ENCODE results near the gene HSD11B1. TPM values are rescaled to one million over a fixed set of nuclear protein-coding genes. Genes with fewer than 3 reads are reported as not detected.

The HSD11B1 gene
- total RNA-seq, 2 donors from 2014 or later, result 0.48 to 0.59 TPM

GRCh38 chr1:209748620-209749019 lies 44.0 kb downstream of the HSD11B1 start:
- intact Hi-C loops (cut with DNase I), result loop anchor here (5.0 kb wide), 1 partner anchor 171 kb away; no protein-coding TSS in a partner anchor
- H3K27me3 ChIP-seq, result no peaks in the 10 kb centered on the region

GRCh38 chr1:209749205-209749604 lies 44.6 kb downstream of the HSD11B1 start:
- DNase-seq, result no peak
- Histone ChIP-seq H3K27me3 (no peaks in the 10 kb centered on the region), H3K36me3 (no peaks in the 10 kb centered on the region), H3K9ac (ENCODE audit: low read depth in 2 of 2, low read length in 2 of 2) (no peak overlapping the region), H3K27ac (no peak overlapping the region), H3K9me3 (no peaks in the 10 kb centered on the region), H3K4me3 (no peak overlapping the region), H3K4me1 (peaks cover 4% of the 10 kb centered on the region)
- intact Hi-C loops (cut with DNase I), result loop anchor here (5.0 kb wide), 1 partner anchor 172 kb away; no protein-coding TSS in a partner anchor
- TF ChIP-seq CTCF (IDR thresholded peaks at IDR 0.05), result no peak

More at GRCh38 chr1:209748620-209749019, 44.0 kb downstream of the HSD11B1 start:
- Histone ChIP-seq H3K27ac (no peak overlapping the region), H3K9me3 (no peaks in the 10 kb centered on the region), H3K9ac (ENCODE audit: low read depth in 2 of 2, low read length in 2 of 2) (no peak overlapping the region), H3K4me3 (no peak overlapping the region), H3K36me3 (no peaks in the 10 kb centered on the region), H3K4me1 (peaks cover 4% of the 10 kb centered on the region)
- DNase-seq, result no peak
- TF ChIP-seq CTCF (IDR thresholded peaks at IDR 0.05), result no peak

GRCh38 chr1:209749670-209750323 lies 45.2 kb downstream of the HSD11B1 start:
- DNase-seq, result no peak
- Histone ChIP-seq H3K9ac (ENCODE audit: low read depth in 2 of 2, low read length in 2 of 2) (no peak overlapping the region), H3K9me3 (no peaks in the 10 kb centered on the region), H3K27me3 (no peaks in the 10 kb centered on the region), H3K27ac (no peak overlapping the region), H3K4me3 (no peak overlapping the region), H3K36me3 (no peaks in the 10 kb centered on the region), H3K4me1 (peaks cover 4% of the 10 kb centered on the region)
- intact Hi-C loops (cut with DNase I), result loop anchor here (5.0 kb wide), 1 partner anchor 172 kb away; no protein-coding TSS in a partner anchor
- no peak for TF ChIP-seq CTCF (IDR thresholded peaks at IDR 0.05)

GRCh38 chr1:209751627-209752231 lies 47.1 kb downstream of the HSD11B1 start:
- Histone ChIP-seq H3K27me3 (no peaks in the 10 kb centered on the region), H3K27ac (no peak overlapping the region), H3K4me1 (peaks cover 4% of the 10 kb centered on the region), H3K9me3 (no peaks in the 10 kb centered on the region), H3K36me3 (no peaks in the 10 kb centered on the region), H3K4me3 (no peak overlapping the region), H3K9ac (ENCODE audit: low read depth in 2 of 2, low read length in 2 of 2) (no peak overlapping the region)
- intact Hi-C loops (cut with DNase I), result no loop called here
- no peak for TF ChIP-seq CTCF (IDR thresholded peaks at IDR 0.05)
- no peak for DNase-seq

- H3K27ac ChIP-seq, result no peak overlapping the region
- no peak for TF ChIP-seq CTCF (IDR thresholded peaks at IDR 0.05)
- H3K9me3 ChIP-seq, result no peaks in the 10 kb centered on the region
- peaks cover 4% of the 10 kb centered on the region for H3K4me1 ChIP-seq
- DNase-seq, result no peak
- H3K9ac ChIP-seq (ENCODE audit: low read depth in 2 of 2, low read length in 2 of 2), result no peak overlapping the region
- no peaks in the 10 kb centered on the region for H3K27me3 ChIP-seq
- no peak overlapping the region for H3K4me3 ChIP-seq
- intact Hi-C loops (cut with DNase I), result no loop called here
- no peaks in the 10 kb centered on the region for H3K36me3 ChIP-seq
These were observed 48.2 kb downstream of the HSD11B1 start for GRCh38 chr1:209752890-209753289.
